Kidney epithelial cell (primary cell): ENCODE results near the gene SLC35G6. TPM values are rescaled to one million over a fixed set of nuclear protein-coding genes. Genes with fewer than 3 reads are reported as not detected.

ENCODE experiments used
- DNase-seq: peaks from one replicate; pipeline ENCODE4 v3.0.0-alpha.2; 2010; ENCODE audit warnings: low read depth
- H3K27me3 ChIP-seq: 2 replicates; pipeline ENCODE4 v1.6.0; 2011; ENCODE audit warnings: low read length; ENCODE audit not compliant: control insufficient read depth, insufficient read depth
- H3K36me3 ChIP-seq: 2 replicates; pipeline ENCODE4 v1.5.1; 2011; ENCODE audit warnings: low read length; ENCODE audit not compliant: control insufficient read depth, insufficient read depth
- H3K4me3 ChIP-seq: 2 replicates; pipeline ENCODE4 v1.5.1; 2011; ENCODE audit warnings: low read depth, mild to moderate bottlenecking, control low read depth, low read length
- total RNA-seq: library from RNA; depleted of rRNA; stranded (reverse); fragments of >200 nt; gene quantifications from 2 replicates; pipeline ENCODE4 v1.2.3, GENCODE V29; 2015
- TF ChIP-seq, protein P1 (sequence below): IDR thresholded peaks from 2 replicates; pipeline ENCODE4 v1.5.1; 2011; ENCODE audit warnings: mild to moderate bottlenecking, moderate library complexity, low read length, control low read depth, inconsistent platforms; ENCODE audit not compliant: insufficient read depth, poor library complexity, severe bottlenecking

The SLC35G6 gene
- total RNA-seq, 1 donor from 2014 or later = not detected

DNA sequence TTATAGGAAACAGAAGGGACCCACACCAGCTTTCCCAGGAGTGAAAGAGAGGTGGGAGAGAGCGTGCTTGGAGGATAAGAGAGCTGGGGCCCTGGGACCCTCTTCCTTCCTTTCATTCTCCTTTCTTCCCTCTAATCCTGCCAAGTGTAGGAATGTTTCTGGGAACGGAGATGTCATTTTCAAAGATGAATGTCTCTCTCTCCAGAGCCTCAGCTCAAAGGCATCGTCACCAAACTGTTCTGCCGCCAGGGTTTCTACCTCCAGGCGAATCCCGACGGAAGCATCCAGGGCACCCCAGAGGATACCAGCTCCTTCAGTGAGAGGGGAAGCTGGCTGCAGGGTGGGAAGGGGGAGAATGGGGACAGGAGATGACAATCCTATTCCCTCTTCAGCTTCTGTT lies 40.0 kb upstream of the SLC35G6 start:
- no peak for DNase-seq
- H3K4me3 ChIP-seq = no peak overlapping the region
- H3K27me3 ChIP-seq = peaks cover 2% of the 10 kb centered on the region
- TF ChIP-seq, protein P1, sequence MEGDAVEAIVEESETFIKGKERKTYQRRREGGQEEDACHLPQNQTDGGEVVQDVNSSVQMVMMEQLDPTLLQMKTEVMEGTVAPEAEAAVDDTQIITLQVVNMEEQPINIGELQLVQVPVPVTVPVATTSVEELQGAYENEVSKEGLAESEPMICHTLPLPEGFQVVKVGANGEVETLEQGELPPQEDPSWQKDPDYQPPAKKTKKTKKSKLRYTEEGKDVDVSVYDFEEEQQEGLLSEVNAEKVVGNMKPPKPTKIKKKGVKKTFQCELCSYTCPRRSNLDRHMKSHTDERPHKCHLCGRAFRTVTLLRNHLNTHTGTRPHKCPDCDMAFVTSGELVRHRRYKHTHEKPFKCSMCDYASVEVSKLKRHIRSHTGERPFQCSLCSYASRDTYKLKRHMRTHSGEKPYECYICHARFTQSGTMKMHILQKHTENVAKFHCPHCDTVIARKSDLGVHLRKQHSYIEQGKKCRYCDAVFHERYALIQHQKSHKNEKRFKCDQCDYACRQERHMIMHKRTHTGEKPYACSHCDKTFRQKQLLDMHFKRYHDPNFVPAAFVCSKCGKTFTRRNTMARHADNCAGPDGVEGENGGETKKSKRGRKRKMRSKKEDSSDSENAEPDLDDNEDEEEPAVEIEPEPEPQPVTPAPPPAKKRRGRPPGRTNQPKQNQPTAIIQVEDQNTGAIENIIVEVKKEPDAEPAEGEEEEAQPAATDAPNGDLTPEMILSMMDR = no peak
- H3K36me3 ChIP-seq = no peaks in the 10 kb centered on the region

DNA sequence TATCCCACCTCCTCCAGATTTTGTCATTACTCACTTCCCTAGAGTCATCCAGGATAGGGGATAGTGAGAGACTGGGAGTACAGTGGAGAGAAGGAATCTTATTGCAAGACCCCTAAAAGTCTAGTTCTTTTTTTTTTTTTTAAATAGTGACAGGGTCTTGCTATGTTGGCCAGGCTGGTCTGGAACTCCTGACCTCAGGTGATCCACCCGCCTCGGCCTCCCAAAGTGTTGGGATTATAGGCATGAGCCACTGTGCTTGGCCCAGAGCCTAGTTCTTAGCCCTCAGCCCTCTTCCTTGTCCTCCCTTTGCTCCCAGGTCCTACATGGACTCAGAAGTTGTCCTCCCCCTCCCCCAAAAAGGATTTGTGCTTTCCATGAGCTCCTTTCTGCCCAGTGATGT lies 39.1 kb upstream of the SLC35G6 start:
- TF ChIP-seq, protein P1 = no peak
- DNase-seq = no peak
- H3K36me3 ChIP-seq = no peaks in the 10 kb centered on the region
- peaks cover 2% of the 10 kb centered on the region for H3K27me3 ChIP-seq
- H3K4me3 ChIP-seq = no peak overlapping the region

DNA sequence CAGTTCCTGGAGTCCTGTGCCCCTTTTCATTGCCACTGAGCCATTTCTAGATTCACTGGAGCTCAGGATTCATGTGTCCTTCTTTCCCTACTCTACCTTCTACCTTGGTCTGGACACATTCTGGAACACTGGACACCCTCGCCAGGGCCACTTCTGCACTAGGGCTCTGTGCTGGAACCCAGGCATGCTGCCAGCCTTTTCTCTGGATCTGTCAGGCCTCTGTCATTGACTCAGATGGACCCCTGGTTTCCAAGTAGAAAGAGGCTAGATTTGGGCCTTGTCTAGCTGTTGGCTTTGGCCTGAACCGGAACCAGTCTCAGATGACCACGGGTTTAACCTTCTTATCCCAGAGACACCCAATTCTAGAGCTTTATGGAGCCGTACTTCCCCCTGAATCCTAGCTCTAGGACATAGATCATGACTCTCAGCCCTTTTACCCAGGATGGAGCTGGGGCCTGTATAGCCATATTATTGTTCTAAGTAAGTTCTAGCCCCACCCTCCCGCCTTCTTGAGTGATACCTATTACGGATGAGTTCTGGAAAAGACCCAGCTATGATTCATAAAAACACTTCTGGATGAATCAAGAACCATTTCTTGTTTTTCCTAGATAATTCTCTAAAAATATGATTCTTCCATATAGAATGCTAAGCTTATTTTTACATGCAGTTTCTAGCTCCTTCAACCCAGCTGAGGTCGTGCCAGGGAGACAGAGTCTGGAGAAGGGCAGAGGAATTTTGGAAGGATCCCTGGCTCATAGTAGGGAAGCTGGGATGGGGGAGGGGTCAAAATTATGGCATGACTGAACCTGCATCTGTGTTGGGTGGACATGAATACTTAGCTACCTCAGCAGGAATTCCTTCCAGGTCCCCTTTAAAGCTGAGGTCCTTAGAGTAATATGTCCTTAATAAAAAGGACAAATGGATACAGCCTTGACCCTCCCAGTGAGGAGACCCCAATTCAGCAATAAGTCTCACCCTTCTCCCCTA lies 37.5 kb upstream of the SLC35G6 start:
- TF ChIP-seq, protein P1 = no peak
- Histone ChIP-seq H3K36me3 (no peaks in the 10 kb centered on the region), H3K4me3 (no peak overlapping the region), H3K27me3 (no peaks in the 10 kb centered on the region)
- no peak for DNase-seq

DNA sequence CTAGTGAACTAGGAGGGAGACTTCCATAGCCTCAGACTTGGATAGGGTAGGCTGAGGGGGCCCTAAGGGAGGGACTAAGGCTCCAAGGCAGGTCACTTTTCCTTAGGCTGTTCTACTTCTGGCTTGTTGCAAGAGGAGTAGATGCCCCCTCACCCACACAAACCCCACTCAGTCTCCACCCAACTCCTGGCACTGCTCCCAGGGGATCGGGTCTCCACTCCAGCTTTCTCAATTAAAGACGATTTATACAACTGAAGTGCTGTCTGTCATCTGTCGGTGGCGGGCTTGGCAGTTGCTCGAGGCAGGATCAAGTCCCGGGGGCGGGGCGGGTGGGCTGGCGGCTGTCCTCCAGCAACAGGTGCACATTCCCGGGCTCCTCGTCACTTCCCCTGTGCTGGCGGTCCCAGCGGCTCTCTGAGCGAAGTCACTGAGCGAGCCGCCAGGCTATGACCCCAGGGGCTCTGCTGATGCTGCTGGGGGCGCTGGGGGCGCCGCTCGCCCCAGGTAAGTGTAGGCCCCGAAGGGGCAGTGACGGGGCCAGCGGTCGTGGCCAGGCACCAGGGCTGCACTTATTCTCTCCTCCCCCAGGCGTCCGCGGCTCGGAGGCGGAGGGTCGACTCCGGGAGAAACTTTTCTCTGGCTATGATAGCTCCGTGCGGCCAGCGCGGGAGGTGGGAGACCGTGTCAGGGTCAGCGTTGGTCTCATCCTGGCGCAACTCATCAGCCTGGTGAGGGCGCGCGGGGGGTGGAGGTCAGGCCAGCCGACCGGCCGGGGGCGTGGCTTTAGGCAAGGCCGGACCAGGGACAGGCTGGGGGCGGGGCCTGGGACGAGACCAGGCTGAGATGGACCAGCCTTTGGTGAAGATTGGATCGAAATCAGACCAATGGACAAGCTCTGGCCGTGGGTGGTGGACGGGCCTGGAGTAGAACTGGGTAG lies 36.3 kb upstream of the SLC35G6 start, which contains the start of gene CHRNB1:
Gene CHRNB1, plus strand, starts transcription at position 380 of the 937 bp plus-strand sequence. Its CDS starts 67 bp downstream, at position 447.
- Histone ChIP-seq H3K4me3 (peak within 1 kb of the TSS; percentile 48), H3K27me3 (no peaks in the 10 kb centered on the region), H3K36me3 (no peaks in the 10 kb centered on the region)
- no peak for DNase-seq
- TF ChIP-seq, protein P1 = no peak

DNA sequence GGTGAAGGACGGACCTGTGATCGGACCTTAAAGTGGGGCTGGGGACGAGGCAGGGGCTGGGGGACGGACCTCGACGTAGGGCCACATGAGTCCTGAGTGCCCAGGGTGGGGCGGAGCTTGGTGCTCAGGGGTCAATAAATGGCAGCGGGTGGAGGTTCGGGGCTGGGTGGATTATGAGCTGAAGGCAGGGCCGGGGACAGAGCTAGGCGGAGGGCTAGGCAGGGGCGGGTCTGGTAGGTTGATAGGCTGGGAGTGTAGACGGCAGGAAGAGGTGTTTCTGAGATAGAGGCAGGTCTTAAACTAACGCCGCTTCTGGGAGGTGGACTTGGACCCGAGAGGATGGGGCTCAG lies 35.7 kb upstream of the SLC35G6 start:
- TF ChIP-seq, protein P1 = no peak
- Histone ChIP-seq H3K4me3 (peak overlapping the region; percentile 48), H3K27me3 (no peaks in the 10 kb centered on the region), H3K36me3 (no peaks in the 10 kb centered on the region)
- no peak for DNase-seq
